Bronchial epithelial cell (primary cell): ENCODE data around the gene ZIC4. TPM values are rescaled to one million over a fixed set of nuclear protein-coding genes. Genes with fewer than 3 reads are reported as not detected.

Experiments used
- DNase-seq: peaks from one replicate; pipeline ENCODE4 v3.0.0-alpha.2; 2010; ENCODE audit warnings: low read depth
- FAIRE-seq: peaks from 2 replicates; lab custom pipeline; 2011; peaks lifted over from hg19 to GRCh38; lab: Jason Lieb, UNC
- H3K27me3 ChIP-seq: 2 replicates; pipeline ENCODE4 v1.5.1; 2011; ENCODE audit warnings: low read length; ENCODE audit not compliant: control insufficient read depth, insufficient read depth
- H3K36me3 ChIP-seq: 2 replicates; pipeline ENCODE4 v1.5.1; 2011; ENCODE audit warnings: low read length; ENCODE audit not compliant: control insufficient read depth, insufficient read depth
- H3K4me3 ChIP-seq: 2 replicates; pipeline ENCODE4 v1.5.1; 2011; ENCODE audit warnings: mild to moderate bottlenecking, low read depth, low read length, control low read depth
- CTCF ChIP-seq: IDR thresholded peaks from 2 replicates; pipeline ENCODE4 v1.5.1; 2011; ENCODE audit warnings: mild to moderate bottlenecking, moderate library complexity, low read length, control low read depth, inconsistent platforms; ENCODE audit not compliant: insufficient read depth, severe bottlenecking
- total RNA-seq: library from RNA; depleted of rRNA; stranded (reverse); fragments of >200 nt; gene quantifications from 2 replicates; pipeline ENCODE4 v1.2.1, GENCODE V29; 2014

Gene ZIC4
- total RNA-seq, 1 donor from 2014 or later = not detected

- peaks cover 64% of the 10 kb centered on the region for H3K27me3 ChIP-seq
- no peak for TF ChIP-seq CTCF
- H3K4me3 ChIP-seq = no peak overlapping the region
- DNase-seq (no peak), FAIRE-seq (no peak)
- no peaks in the 10 kb centered on the region for H3K36me3 ChIP-seq
Measured at GRCh38 chr3:147393261-147393942, 12.9 kb downstream of the ZIC4 start.

- no peak overlapping the region for H3K4me3 ChIP-seq
- DNase-seq (no peak), FAIRE-seq (no peak)
- no peaks in the 10 kb centered on the region for H3K36me3 ChIP-seq
- no peak for TF ChIP-seq CTCF
- peaks cover 63% of the 10 kb centered on the region for H3K27me3 ChIP-seq
Measured at GRCh38 chr3:147392625-147392946, 13.8 kb downstream of the ZIC4 start.

- Histone ChIP-seq H3K4me3 (no peak overlapping the region), H3K36me3 (no peaks in the 10 kb centered on the region), H3K27me3 (peaks cover 61% of the 10 kb centered on the region)
- FAIRE-seq (no peak), DNase-seq (no peak)
- no peak for TF ChIP-seq CTCF
Measured at GRCh38 chr3:147391781-147392624, 14.3 kb downstream of the ZIC4 start.

GRCh38 chr3:147390589-147391569 lies 15.5 kb downstream of the ZIC4 start:
- Histone ChIP-seq H3K36me3 (no peaks in the 10 kb centered on the region), H3K4me3 (no peak overlapping the region), H3K27me3 (peaks cover 54% of the 10 kb centered on the region)
- TF ChIP-seq CTCF = no peak
- no peak for FAIRE-seq
- DNase-seq = no peak

GRCh38 chr3:147389717-147390116 lies 16.6 kb downstream of the ZIC4 start:
- peaks cover 46% of the 10 kb centered on the region for H3K27me3 ChIP-seq
- no peak for TF ChIP-seq CTCF
- no peak for FAIRE-seq
- no peak overlapping the region for H3K4me3 ChIP-seq
- no peaks in the 10 kb centered on the region for H3K36me3 ChIP-seq
- no peak for DNase-seq
